T1000 (cell line): ENCODE results near the gene GCNT2.
A peak's percentile ranks its signal among the peaks of the same experiment; 100 is the strongest.
"Not testable (repeated sequence)": the region's sequence is repeated elsewhere in the genome, so short reads cannot be mapped to it uniquely, and the experiment has no call there.

Experiments
- DNase-seq: peaks from one replicate; lab custom pipeline; 2025; ENCODE audit warnings: mixed read lengths; lab: John Stamatoyannopoulos, UW

Gene GCNT2

GRCh38 chr6:10521104-10521808 is at the start of gene GCNT2:
GCNT2 (plus strand) TSS chr6:10521351; CDS start chr6:10528912, 7,561 bp downstream.
- peak; percentile 33 for DNase-seq

GRCh38 chr6:10472634-10473033 is 48.5 kb upstream of the GCNT2 start:
- no peak for DNase-seq

- no peak for DNase-seq
Observed at GRCh38 chr6:10478187-10479040, 42.7 kb upstream of the GCNT2 start.

DNA sequence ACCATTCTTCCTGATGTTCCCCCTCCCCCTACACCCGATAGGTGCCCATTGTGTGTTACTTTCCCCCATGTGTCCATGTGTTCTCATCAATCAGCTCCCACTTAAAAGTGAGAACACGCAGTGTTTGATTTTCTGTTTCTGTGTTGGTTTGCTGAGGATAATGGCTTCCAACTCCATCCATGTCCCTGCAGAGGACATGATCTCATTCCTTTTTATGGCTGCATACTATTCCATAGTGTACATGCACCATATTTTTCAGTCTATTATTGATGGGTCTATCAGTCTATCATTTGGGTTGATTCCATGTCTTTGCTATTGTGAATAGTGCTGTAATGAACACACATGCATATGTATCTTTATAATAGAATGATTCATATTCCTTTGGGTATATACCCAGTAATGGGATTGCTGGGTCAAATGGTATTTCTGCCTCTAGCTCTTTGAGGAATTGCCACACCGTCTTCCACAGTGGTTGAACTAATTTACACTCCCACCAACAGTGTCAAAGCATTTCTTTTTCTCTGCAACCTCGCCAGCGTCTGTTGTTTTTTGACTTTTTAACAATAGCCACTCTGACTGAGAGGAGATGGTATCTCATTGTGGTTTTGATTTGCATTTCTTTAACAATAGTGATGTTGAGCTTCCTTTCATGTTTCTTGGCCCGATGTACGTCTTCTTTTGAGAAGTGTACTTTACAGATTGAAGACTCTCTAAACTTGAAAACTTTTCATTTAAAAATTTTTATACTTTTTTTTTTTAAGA is 41.0 kb upstream of the GCNT2 start:
- no peak for DNase-seq

DNA sequence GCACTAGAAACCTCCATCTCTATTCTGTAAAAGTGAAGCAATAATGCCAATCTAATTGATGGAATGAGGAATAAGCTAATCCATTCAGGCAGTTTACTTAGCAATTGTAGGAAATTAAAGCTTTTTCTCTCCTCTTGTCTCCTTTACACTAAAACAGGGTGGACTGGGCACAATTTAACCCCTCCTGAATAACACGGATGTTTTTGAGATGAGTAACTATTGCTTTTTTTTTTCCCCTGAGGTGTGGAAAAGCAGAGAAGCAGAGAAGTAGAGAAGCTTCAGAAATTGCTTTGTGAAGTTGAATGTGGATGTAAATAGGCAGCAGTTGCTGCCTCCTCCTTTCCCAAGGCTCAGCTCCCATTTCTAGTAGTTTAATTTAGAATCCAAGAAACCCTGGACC is 40.0 kb upstream of the GCNT2 start:
- no peak for DNase-seq

DNA sequence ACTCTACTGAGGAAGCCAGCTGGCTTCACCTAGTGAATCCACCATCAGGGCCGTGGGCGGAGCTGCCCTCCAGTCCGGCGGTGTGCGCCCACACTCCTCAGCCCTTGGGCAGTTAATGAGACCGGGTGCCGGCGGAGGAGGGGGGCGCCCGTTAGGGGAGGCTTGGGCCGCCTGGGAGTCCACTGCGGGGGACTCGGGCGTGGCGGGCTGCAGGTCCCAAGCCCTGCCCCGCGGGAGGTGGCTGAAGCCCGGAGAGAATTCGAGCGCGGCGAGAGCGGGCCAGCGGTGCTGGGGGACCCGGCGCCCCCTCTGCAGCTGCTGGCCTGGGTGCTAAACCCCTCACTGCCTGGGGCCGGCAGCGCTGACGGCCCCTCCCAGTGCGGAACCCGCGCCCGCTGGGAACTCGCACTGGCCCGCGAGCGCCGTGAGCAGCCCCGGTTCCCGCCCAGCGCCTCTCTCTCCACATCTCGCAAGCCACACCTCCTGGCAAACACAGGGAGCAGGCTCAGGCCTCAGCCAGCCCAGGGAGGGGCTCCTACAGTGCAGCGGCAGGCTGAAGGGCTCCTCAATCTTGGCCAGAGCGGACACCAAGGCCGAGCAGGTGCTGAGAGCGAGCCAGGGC is 38.4 kb upstream of the GCNT2 start:
- no peak for DNase-seq

GRCh38 chr6:10484912-10485311 is 36.2 kb upstream of the GCNT2 start:
- DNase-seq = no peak

- DNase-seq = no peak
Observed at GRCh38 chr6:10485406-10485805, 35.7 kb upstream of the GCNT2 start.

- DNase-seq = no peak
Observed at GRCh38 chr6:10486215-10486614, 34.9 kb upstream of the GCNT2 start.

DNA sequence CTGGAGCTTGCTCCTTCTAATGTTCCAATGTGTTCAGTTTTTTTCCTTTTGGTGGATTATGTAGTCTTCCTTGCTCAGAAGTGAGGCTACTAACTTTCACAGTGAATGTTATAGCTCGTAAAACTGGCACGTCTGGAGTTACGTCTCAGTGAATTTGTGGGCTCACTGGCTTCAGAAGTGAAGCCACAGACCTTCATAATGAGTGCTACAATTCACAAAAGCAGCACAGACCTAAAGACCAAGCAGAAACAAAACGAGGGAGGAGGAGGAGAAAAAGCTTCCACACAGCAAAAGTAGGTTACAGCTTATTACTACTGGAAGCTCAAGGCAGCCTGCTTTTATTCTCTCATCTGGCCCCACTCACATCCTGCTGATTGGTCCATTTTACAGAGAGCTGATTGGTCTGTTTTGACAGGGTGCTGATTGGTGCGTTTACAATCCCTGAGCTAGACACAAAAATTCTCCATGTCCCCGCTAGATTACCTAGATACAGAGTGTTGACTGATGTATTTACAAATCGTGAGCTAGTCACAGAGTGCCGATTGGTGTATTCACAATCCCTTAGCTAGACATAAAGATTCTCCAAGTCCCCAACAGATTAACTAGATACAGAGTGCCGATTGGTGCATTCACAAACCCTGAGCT is 34.1 kb upstream of the GCNT2 start:
- DNase-seq = not testable (repeated sequence)

DNA sequence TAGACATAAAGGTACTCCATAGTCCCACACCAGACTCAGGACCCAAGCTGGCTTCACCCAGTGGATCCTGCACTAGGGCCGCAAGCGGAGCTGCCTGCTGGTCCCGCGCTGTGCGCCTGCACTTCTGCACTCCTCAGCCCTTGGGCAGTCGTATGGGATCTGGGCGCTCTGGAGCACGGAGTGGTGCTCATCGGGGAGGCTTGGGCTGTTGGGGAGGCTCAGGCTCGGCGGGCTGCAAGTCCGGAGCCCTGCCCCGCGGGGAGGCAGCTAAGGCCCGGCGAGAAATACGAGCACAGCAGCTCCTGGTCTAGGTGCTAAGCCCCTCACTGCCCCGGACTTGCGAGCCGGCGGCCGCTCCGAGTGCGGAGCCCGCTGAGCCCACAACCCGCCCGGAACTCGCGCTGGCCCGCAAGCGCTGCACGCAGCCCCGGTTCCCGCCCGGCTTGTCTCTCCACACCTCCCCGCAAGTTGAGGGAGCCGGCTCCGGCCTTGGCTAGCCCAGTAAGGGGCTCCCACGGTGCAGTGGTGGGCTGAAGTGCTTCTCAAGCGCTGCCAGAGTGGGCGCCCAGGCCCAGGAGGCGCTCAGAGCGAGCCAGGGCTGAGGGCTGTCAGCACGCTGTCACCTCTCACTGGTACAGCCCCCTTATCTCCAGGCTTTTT is 33.4 kb upstream of the GCNT2 start:
- no peak for DNase-seq

DNA sequence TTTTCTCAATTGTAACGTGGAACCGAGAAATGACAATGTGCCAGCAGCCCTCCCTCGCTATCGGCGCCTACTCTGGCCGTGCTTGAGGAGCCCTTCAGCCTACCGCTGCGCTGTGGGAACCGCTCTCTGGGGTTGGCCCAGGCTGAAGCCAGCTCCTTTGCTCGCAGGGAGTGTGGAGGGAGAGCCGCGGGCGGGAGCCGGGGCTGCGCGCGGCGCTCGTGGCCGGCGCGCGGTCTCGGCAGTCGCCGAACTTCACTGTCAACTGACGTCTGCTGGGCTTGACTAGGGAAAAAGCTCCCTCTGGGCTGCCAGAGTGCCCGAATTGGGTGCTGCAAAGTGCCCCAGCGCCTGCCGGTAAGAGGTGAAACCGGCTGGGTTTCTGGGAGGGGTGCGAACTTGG is 29.7 kb upstream of the GCNT2 start:
- no peak for DNase-seq

DNA sequence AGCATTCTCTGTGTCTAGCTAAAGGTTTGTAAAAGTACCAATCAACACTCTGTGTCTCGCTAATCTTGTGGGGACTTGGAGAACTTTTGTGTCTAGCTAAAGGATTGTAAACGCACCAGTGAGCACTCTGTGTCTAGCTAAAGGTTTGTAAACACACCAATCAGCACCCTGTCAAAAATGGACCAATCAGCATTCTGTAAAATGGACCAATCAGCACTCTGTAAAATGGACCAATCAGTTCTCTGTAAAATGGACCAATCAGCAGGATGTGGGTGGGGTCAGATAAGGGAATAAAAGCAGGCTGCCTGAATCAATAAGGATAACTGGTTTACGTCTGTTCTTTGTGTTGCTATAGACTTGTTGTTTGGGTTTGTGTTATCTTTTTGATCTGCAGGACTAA is 29.2 kb upstream of the GCNT2 start:
- not testable (repeated sequence) for DNase-seq

DNA sequence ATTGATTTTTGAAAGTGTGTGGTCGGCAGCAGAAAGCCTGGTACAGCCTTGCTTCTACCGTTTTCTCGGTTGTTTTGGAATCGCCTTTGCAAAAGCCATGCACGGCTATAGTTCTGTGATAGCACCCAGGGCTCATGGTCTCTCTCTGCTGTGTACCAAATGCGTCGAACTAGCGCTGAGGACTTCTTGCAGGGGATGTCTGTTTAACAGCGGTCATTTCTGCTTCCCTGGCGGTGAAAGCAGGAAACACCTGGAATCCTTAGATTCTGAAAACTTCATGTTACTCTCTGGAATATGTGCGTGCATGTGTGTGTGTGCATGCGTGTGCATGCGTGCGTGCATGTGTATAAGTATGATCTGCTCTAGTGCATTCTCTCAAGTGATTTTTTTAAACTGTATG is 26.1 kb upstream of the GCNT2 start:
- DNase-seq = no peak

GRCh38 chr6:10505529-10505928 is 15.6 kb upstream of the GCNT2 start:
- no peak for DNase-seq

DNA sequence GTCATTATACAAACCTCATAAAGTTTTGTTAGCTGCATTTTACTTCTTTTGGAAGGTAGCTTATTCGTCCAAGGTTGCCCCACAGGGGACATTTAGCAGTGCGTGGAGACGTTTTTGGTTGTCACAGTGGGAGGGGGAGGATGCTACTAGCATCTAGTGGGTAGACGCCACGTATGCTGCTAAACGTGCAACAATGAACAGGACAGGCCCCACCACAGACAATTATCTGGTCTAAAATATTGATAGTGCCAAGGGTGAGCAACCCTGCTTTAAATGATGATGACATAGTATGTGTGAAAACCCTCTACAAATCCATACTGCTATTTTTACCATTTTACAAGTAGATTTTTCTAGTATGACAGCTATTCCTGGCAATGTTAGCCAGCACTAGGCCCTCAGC is 13.9 kb upstream of the GCNT2 start:
- DNase-seq = no peak

DNA sequence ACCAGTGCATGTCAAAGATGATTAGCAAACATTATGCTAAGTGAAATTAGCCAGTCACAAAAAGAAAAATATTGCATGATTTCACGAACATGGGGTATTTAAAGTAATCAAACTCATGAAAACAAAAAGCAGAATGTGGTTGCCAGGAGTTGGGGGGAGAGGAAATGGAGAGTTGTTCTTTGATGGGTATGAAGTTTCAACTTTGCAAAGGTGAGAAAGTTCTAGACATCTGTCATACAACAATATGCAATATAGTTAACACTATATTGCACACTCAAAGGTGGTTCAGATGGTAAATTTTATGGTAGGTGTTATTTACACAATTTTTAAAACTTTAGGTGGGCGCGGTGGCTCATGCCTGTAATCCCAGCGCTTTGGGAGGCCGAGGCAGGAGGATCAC is 13.4 kb upstream of the GCNT2 start:
- no peak for DNase-seq

DNA sequence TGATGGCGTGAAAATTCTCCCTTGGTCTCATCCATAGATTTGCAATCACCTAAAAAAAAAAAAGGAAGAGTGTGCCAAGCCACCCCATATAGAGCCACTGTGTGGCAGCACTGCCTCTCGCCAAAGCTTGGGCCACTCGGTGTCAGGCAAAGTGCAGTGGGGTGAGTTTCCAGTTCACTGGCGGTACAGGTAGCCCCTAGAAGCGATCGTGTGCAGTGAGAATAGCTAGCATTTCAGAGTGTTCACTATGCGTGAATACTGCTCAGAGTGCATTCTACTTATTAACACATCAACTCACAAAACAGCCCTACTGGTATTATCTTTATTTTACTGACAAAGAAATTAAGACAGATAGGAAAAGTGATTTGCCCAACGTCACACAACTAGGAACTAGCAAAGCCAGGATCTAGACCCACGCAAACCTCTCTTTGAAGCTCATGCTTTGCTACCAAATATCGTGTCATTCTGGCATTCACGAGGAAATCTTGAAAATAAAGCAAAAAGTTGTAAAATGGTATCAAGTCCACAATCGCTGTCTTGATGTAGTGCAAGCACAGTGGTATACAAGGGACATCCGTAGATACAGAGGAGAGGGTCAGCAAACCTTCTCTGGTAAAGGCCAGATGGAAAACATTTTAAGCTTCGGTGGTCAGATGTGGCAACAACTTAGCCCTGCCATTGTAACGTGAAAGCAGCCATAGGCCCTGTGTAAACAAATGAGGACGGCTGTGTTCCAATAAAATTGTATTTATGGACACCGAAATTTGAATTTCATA is 10.4 kb upstream of the GCNT2 start:
- DNase-seq = peak; percentile 13

DNA sequence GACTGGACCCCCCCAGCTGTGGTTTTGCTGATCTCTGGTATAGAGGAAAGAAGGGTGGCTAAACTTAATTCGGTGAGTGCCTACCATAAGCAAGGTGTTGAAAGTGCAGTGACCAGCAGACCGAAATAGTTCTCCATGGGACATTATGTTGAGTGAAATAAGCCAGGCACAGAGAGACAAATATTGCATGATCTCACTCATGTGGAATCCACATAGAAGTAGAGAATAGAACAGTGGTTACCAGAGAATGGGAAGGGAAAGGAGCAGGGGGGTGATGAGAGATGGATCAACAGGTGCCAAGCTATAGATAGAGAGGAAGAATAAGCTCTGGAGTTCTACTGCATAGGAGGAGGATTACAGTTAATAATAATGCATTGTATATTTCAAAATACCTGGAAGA is 9.7 kb upstream of the GCNT2 start:
- DNase-seq = no peak

DNA sequence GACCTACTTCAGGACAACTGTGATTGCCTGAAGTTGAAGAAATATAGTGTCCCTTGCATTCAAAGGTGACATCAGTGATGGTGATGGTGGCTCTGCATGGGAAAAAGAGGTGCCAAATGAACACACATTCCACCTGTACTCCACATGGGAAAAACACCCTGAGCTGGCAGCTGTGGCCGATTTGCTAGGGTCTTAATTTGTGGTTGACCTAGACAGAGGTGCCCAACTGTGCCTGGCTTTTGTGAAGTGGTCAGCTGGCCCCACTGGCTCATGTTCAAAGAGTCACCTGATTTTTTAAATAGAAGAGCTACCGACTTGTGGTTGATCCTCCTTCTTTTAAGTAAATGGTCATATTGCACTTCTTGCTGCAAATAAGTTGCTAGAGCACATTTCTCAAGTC is 7.6 kb upstream of the GCNT2 start:
- no peak for DNase-seq
